ENCODE results near the gene SLC25A30.

SLC25A30 gene

DNA sequence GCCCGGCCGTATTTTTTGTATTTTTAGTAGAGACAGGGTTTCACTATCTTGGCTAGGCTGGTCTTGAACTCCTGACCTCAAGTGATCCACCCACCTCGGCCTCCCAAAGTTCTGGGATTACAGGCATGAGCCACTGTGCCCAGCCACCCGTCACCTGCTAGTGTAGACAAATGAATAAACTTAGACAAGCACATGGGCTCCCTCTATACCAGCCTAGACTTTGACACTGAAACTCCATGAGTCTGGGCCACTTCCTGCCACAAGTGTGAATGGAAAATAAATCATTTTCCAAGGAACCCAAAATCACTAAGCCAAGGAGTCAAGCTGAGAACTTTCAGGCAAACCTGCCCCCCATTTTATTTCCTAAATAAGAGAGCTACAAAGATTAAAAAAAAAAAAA is 50.2 kb downstream of the SLC25A30 start:
- H3K27me3 ChIP-seq (ENCODE audit: insufficient read depth, low read length), result no peaks in the 10 kb centered on the region
- H3K9me2 ChIP-seq (ENCODE audit: low read depth, low read length), result no peaks in the 10 kb centered on the region
- H3K36me3 ChIP-seq (ENCODE audit: insufficient read depth, low read length), result peaks cover 5% of the 10 kb centered on the region; the same call in 1 of the 2 replicates
- H3K9ac ChIP-seq (ENCODE audit: low read length), result no peak overlapping the region
- no peaks in the 10 kb centered on the region for H3F3A ChIP-seq (ENCODE audit: insufficient read depth, low read length)
- H3K4me2 ChIP-seq (ENCODE audit: low read length), result no peak overlapping the region
- peaks cover 16% of the 10 kb centered on the region for H3K4me1 ChIP-seq (ENCODE audit: insufficient read depth, low read length, severe bottlenecking)
- H3K79me2 ChIP-seq (ENCODE audit: insufficient read depth, low read length), result no peaks in the 10 kb centered on the region
- H3K9me3 ChIP-seq (ENCODE audit: low read length), result peaks cover 8% of the 10 kb centered on the region; the same call in 1 of the 2 replicates
- no peak overlapping the region for H2AFZ ChIP-seq (ENCODE audit: low read length)
- TF ChIP-seq, protein P1, sequence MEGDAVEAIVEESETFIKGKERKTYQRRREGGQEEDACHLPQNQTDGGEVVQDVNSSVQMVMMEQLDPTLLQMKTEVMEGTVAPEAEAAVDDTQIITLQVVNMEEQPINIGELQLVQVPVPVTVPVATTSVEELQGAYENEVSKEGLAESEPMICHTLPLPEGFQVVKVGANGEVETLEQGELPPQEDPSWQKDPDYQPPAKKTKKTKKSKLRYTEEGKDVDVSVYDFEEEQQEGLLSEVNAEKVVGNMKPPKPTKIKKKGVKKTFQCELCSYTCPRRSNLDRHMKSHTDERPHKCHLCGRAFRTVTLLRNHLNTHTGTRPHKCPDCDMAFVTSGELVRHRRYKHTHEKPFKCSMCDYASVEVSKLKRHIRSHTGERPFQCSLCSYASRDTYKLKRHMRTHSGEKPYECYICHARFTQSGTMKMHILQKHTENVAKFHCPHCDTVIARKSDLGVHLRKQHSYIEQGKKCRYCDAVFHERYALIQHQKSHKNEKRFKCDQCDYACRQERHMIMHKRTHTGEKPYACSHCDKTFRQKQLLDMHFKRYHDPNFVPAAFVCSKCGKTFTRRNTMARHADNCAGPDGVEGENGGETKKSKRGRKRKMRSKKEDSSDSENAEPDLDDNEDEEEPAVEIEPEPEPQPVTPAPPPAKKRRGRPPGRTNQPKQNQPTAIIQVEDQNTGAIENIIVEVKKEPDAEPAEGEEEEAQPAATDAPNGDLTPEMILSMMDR (IDR thresholded peaks at IDR 0.05; ENCODE audit: low read length), result no peak
- no peak for TF ChIP-seq EZH2 (IDR thresholded peaks at IDR 0.05; ENCODE audit: borderline replicate concordance, low read length)
- H3K27ac ChIP-seq (ENCODE audit: low read depth, low read length, poor library complexity, severe bottlenecking), result no peak overlapping the region
- no peaks in the 10 kb centered on the region for H4K20me1 ChIP-seq (ENCODE audit: insufficient read depth, low read length)
- no peak overlapping the region for H3K4me3 ChIP-seq (ENCODE audit: low read depth, low read length, poor library complexity, severe bottlenecking)

DNA sequence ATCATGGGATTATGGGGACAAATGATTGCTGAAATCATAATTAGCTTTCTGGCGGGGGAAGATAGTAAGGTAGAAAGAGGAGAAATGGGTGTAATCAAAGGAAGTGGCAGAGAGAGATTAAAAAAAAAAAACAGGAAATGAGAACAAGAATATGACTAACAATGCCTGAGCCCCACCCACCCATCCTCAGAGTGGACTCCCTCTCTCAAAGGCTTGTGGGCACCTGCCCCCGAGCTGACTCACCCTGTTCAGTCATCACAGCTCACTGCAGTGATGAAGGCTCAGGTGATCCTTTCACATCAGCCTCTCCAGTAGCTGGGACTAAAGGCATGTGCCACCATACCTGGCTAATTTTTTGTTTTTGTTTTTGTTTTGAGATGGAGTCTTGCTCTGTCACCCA is 50.8 kb downstream of the SLC25A30 start:
- no peaks in the 10 kb centered on the region for H3K9me2 ChIP-seq (ENCODE audit: low read depth, low read length)
- no peaks in the 10 kb centered on the region for H3F3A ChIP-seq (ENCODE audit: insufficient read depth, low read length)
- no peak overlapping the region; the same call in 1 of the 2 replicates for H3K4me2 ChIP-seq (ENCODE audit: low read length)
- H3K79me2 ChIP-seq (ENCODE audit: insufficient read depth, low read length), result no peaks in the 10 kb centered on the region
- peaks cover 16% of the 10 kb centered on the region for H3K4me1 ChIP-seq (ENCODE audit: insufficient read depth, low read length, severe bottlenecking)
- H3K27ac ChIP-seq (ENCODE audit: low read depth, low read length, poor library complexity, severe bottlenecking), result peak overlapping the region; percentile 20
- no peak overlapping the region for H3K9ac ChIP-seq (ENCODE audit: low read length)
- peaks cover 8% of the 10 kb centered on the region; the same call in 1 of the 2 replicates for H3K9me3 ChIP-seq (ENCODE audit: low read length)
- H3K4me3 ChIP-seq (ENCODE audit: low read depth, low read length, poor library complexity, severe bottlenecking), result no peak overlapping the region
- no peaks in the 10 kb centered on the region for H4K20me1 ChIP-seq (ENCODE audit: insufficient read depth, low read length)
- H3K27me3 ChIP-seq (ENCODE audit: insufficient read depth, low read length), result no peaks in the 10 kb centered on the region
- H3K36me3 ChIP-seq (ENCODE audit: insufficient read depth, low read length), result peaks cover 6% of the 10 kb centered on the region; the same call in 1 of the 2 replicates
- no peak overlapping the region for H2AFZ ChIP-seq (ENCODE audit: low read length)
- TF ChIP-seq, protein P1 (IDR thresholded peaks at IDR 0.05; ENCODE audit: low read length), result no peak
- TF ChIP-seq EZH2 (IDR thresholded peaks at IDR 0.05; ENCODE audit: borderline replicate concordance, low read length), result no peak

DNA sequence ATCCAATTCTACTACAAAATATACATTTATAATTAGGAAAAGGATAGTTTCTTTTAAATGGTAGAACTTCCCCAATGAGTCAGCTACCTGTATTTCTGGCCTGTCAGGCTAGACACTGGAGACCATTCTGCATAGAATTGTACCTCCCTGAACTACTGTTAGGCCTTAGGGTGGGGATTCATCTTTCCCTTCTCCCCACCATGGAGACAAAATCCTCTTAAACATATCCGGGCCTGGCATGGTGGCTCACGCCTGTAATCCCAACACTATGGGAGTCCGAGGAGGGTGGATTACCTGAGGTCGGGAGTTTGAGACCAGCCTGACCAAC is 52.7 kb downstream of the SLC25A30 start:
- Histone ChIP-seq H2AFZ (ENCODE audit: low read length) (no peak overlapping the region), H3K27me3 (ENCODE audit: insufficient read depth, low read length) (no peaks in the 10 kb centered on the region), H3K4me2 (ENCODE audit: low read length) (no peak overlapping the region), H3K27ac (ENCODE audit: low read depth, low read length, poor library complexity, severe bottlenecking) (no peak overlapping the region), H3K4me3 (ENCODE audit: low read depth, low read length, poor library complexity, severe bottlenecking) (no peak overlapping the region), H3K9ac (ENCODE audit: low read length) (no peak overlapping the region), H4K20me1 (ENCODE audit: insufficient read depth, low read length) (no peaks in the 10 kb centered on the region), H3K4me1 (ENCODE audit: insufficient read depth, low read length, severe bottlenecking) (peaks cover 13% of the 10 kb centered on the region), H3K9me2 (ENCODE audit: low read depth, low read length) (no peaks in the 10 kb centered on the region), H3K9me3 (ENCODE audit: low read length) (peaks cover 8% of the 10 kb centered on the region; the same call in 1 of the 2 replicates), H3K36me3 (ENCODE audit: insufficient read depth, low read length) (peaks cover 7% of the 10 kb centered on the region), H3F3A (ENCODE audit: insufficient read depth, low read length) (no peaks in the 10 kb centered on the region), H3K79me2 (ENCODE audit: insufficient read depth, low read length) (no peaks in the 10 kb centered on the region)
- TF ChIP-seq, protein P1 (IDR thresholded peaks at IDR 0.05; ENCODE audit: low read length), result no peak
- no peak for TF ChIP-seq EZH2 (IDR thresholded peaks at IDR 0.05; ENCODE audit: borderline replicate concordance, low read length)

Measured in OCI-LY1 (cell line).